HT-29 (cell line): Measurements from ENCODE around the gene CTNNA3. TPM values are rescaled to one million over a fixed set of nuclear protein-coding genes. Genes with fewer than 3 reads are reported as not detected.
A peak's percentile ranks its signal among the peaks of the same experiment; 100 is the strongest.

Experiments
- DNase-seq: peaks from one replicate; pipeline ENCODE4 v3.0.0-alpha.2; 2015; ENCODE audit warnings: low spot score
- total RNA-seq: library from RNA; depleted of rRNA; stranded (reverse); fragments of >200 nt; shearing (Covaris generic); gene quantifications from 2 replicates; pipeline ENCODE4 v1.2.3, GENCODE V29; 2014

The CTNNA3 gene
- total RNA-seq, 1 experiment from 2014 or later: not detected

GRCh38 chr10:67017218-67017617 is 678.8 kb downstream of the CTNNA3 start:
- DNase-seq: peak; percentile 3

- DNase-seq: no peak
These were observed 680.8 kb downstream of the CTNNA3 start for GRCh38 chr10:67015225-67015624.

- DNase-seq: no peak
These were observed 684.0 kb downstream of the CTNNA3 start for GRCh38 chr10:67011981-67012380.

- no peak for DNase-seq
These were observed 684.5 kb downstream of the CTNNA3 start for GRCh38 chr10:67011480-67011879.

- no peak for DNase-seq
These were observed 690.0 kb downstream of the CTNNA3 start for GRCh38 chr10:67005981-67006380.

- DNase-seq: no peak
These were observed 691.3 kb downstream of the CTNNA3 start for GRCh38 chr10:67004690-67005089.

GRCh38 chr10:66999762-67000545 is 696.0 kb downstream of the CTNNA3 start:
- no peak for DNase-seq

- peak; percentile 22 for DNase-seq
These were observed 699.0 kb downstream of the CTNNA3 start for GRCh38 chr10:66996996-66997395.

- DNase-seq: no peak
These were observed 705.7 kb downstream of the CTNNA3 start for GRCh38 chr10:66990143-66990830.

- peak; percentile 6 for DNase-seq
These were observed 712.5 kb downstream of the CTNNA3 start for GRCh38 chr10:66983475-66983818.

GRCh38 chr10:66982792-66983474 is 713.1 kb downstream of the CTNNA3 start:
- DNase-seq: no peak

GRCh38 chr10:66982053-66982420 is 714.0 kb downstream of the CTNNA3 start:
- DNase-seq: no peak

- DNase-seq: no peak
These were observed 714.5 kb downstream of the CTNNA3 start for GRCh38 chr10:66981361-66982052.

GRCh38 chr10:66980246-66980815 is 715.7 kb downstream of the CTNNA3 start:
- no peak for DNase-seq

- no peak for DNase-seq
These were observed 731.0 kb downstream of the CTNNA3 start for GRCh38 chr10:66964946-66965345.

- DNase-seq: no peak
These were observed 737.5 kb downstream of the CTNNA3 start for GRCh38 chr10:66958466-66958865.

GRCh38 chr10:66951896-66952295 is 744.1 kb downstream of the CTNNA3 start:
- no peak for DNase-seq

- no peak for DNase-seq
These were observed 752.4 kb downstream of the CTNNA3 start for GRCh38 chr10:66943590-66943989.

- no peak for DNase-seq
These were observed 753.6 kb downstream of the CTNNA3 start for GRCh38 chr10:66942407-66942806.

GRCh38 chr10:66941491-66941890 is 754.5 kb downstream of the CTNNA3 start:
- no peak for DNase-seq

- DNase-seq: no peak
These were observed 755.0 kb downstream of the CTNNA3 start for GRCh38 chr10:66940965-66941364.

- no peak for DNase-seq
These were observed 761.3 kb downstream of the CTNNA3 start for GRCh38 chr10:66934711-66935110.
